Stimulated activated CD8-positive, alpha-beta memory T cell treated with anti-CD3 and anti-CD28 coated beads, Interleukin-2, amount 100 ng/mL, for 1 hour (primary cell): ENCODE measurements around the gene MAD1L1.

Experiments used
- DNase-seq, 2 donors: peaks; one replicate each; pipeline ENCODE4 v3.0.0-alpha.2; 2020; ENCODE audit warnings: low read depth in 2 of 2

Gene MAD1L1

DNA sequence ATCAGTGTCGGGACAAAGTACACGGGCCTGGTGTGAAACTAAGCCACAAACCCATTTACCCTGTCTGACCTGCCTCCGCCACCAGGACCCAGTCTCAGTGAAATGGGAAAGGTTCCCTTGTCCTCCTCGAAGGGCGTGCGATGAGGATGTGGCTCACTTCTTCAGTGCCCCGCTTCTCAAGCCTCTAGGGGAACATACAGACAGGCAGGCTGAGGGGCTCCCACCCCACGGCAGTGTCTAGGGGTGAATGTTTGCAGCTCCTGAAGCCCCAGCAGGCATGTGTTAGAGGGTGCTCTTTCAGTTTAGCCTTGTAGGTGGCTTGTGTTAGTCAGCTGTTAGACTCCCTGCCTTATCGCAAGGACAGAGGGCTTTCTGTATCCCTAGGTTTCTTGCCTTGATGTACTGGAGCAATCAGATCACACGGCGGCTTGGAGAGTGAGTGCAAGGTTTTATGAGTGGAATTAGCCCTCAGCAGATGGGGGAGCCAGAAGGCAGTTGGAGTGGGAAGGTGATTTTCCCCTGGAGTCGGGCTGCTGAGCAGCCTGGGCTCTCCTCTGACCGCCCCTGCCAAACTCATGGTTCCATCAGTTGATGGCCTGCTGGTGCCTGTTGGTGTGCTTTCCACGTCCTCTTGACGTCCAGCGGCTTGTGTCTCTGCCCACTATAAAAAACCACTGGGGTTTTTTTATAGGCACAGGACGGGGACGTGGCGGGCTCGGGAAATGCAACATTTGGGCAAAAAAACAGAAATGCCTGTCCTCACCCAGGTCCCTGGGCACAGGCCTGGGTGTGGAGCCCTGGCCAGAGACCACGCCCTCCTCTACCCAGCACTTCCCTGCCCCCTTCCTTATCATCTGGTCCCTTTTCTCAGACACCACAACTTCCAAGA lies 10.0 kb upstream of the MAD1L1 start:
- no peak for DNase-seq

GRCh38 chr7:2241580-2242540 lies 9.1 kb upstream of the MAD1L1 start, which contains the start of the genes MRM2 and NUDT1:
TSS of gene MRM2 (minus strand) at chr7:2242205. CDS start at chr7:2242169, 36 bp downstream.
TSS of gene NUDT1 (plus strand) at chr7:2242226. CDS start at chr7:2244575, 2,349 bp downstream.
- DNase-seq: peak; percentile 47 to 50

- DNase-seq: no peak
These were observed 6.5 kb upstream of the MAD1L1 start for GRCh38 chr7:2239242-2239641.

GRCh38 chr7:2237109-2237602 lies 4.4 kb upstream of the MAD1L1 start:
- no peak for DNase-seq

DNA sequence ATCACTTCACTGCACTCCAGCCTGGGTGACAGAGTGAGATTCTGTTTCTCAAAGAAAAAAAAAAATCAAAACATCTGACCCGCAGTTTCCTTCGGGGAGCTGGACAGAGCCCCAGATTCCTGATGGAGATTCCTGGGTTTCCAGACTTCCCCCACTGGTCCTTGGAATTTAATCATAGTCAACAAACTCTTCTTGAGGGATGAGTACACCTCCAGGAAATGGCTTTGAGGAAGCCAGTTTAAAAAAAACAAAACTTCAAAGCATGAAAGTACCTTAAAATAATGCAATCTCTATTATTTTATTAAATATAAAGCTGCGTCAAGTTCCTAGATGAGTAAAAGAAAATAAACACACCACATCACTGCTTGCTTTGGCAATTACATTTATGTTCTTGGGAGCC lies 1.2 kb upstream of the MAD1L1 start:
- DNase-seq: no peak

GRCh38 chr7:2231992-2232765 lies 566 bp downstream of the MAD1L1 start:
- no peak for DNase-seq

- DNase-seq: no peak
These were observed 1.9 kb downstream of the MAD1L1 start for GRCh38 chr7:2230882-2231281.

GRCh38 chr7:2230226-2230625 lies 2.5 kb downstream of the MAD1L1 start:
- no peak for DNase-seq

GRCh38 chr7:2229467-2229866 lies 3.3 kb downstream of the MAD1L1 start:
- DNase-seq: no peak

- DNase-seq: no peak
These were observed 3.8 kb downstream of the MAD1L1 start for GRCh38 chr7:2228921-2229320.

DNA sequence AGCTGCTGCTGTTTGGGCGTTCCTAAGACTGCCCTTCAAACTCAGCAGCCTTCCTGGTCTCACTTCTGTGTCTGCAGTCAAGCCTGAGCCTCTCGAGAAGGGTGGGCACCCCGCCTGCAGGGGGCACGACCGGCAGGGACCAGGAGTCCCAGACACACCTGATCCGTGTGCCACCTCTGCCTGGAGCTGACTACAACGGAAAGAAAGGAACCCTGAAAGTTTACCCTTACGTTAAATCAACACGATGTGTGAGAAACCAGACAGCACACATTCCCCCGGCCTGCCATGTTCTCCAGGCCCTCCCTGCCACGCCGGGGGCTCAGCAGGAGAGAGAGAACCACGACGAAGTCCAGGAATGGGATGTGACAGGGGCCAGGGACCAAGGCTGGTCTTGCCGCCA lies 5.0 kb downstream of the MAD1L1 start:
- DNase-seq: no peak

- DNase-seq: no peak
These were observed 6.9 kb downstream of the MAD1L1 start for GRCh38 chr7:2225830-2226229.

DNA sequence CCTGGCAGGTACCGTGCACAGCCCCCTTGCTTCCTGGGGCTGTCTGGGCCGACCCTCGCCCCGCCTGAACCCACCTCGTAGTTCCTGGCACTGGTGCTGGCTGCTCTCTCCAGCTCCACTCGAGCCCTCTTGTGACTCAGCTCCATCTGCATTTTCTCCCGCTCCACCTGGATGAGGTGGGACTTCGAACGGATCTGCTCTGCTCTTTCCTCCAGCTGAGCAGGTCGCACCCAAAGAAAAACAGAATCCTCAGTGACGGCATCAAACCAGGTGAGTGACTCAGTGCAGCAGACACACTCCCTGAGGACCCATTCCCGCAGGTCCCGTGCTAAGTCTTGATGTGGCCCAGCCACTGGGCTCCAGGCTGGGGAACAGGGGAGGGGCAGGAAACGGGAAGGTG lies 7.4 kb downstream of the MAD1L1 start:
- no peak for DNase-seq

GRCh38 chr7:2224934-2225333 lies 7.8 kb downstream of the MAD1L1 start:
- no peak for DNase-seq

GRCh38 chr7:2224491-2224928 lies 8.2 kb downstream of the MAD1L1 start:
- no peak for DNase-seq

- DNase-seq: no peak
These were observed 9.4 kb downstream of the MAD1L1 start for GRCh38 chr7:2223321-2223720.

DNA sequence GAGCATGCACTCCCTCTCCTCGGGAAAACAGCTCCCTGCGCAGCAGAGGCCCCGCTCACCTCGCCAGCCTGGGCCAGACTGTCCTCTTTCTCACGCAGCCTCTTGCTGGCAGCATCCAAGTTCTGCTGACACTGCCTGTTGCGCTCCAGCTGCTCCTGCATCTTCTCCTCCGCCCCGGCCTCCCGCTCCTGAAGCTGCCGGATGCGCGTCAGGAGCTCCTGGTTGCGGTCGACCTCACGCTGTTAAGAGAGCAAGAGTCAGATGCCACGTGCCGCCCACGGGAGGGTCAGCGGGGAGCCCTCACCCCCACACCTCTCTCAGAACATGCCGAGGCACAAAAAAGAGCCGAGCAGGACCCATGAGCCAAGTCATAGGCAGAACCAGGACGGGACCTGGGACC lies 10.2 kb downstream of the MAD1L1 start:
- DNase-seq: no peak

DNA sequence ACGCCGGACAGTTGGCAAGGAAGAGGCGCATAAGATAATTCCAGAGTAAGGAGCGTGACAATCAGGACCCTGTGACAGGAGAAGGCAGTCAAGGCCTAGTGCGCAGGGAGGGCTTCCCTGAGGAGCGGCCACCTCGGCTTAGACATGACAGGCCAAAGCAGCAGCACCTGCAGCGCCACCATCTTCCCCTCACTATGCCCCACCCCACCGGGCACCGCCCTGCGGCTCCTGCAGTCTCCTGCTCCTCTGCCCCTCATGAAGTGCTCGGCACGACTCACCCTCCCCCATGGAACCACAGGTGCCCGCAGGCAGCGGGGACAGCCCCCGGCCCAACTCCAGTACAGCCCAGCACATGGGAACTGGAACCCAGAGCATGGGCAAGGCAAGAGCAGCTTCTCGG lies 11.8 kb downstream of the MAD1L1 start:
- no peak for DNase-seq

DNA sequence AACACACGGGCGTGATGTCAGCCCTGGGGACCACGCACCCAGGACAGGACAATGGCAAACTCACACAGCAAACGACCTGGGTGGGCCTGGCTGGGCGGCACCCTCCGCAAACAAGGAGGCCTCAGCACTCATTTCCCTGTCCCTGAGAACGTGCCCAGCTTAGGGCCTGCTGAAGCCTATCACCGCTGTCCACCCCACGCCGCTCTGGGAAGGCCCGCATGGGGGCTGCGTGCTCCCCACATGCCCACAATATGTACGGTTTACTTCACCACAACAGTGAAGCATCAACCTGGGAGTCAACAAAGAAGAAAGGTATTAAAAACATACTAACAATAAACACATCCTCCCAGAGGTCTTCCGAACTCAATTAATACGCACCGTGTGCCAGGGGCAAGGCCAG lies 12.2 kb downstream of the MAD1L1 start:
- no peak for DNase-seq

DNA sequence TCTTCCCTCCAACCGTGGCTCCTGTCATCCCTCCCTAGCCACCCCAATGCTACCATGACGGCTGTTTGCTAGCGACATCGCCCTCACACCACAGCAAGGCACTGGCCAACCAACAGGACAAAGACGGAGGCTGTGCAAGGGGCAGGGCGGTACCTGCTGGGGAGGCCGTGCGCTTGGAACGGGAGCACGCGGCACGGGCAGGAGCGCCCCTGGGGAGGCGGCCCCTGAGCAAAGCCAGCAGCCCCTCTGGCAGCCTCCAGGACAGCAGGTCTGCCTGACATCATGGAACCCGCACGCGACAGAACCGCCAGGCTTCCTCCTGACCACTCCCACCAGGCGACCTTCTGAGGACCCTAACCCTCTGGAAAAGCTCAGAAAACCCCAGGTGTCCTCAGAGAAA lies 12.7 kb downstream of the MAD1L1 start:
- no peak for DNase-seq

DNA sequence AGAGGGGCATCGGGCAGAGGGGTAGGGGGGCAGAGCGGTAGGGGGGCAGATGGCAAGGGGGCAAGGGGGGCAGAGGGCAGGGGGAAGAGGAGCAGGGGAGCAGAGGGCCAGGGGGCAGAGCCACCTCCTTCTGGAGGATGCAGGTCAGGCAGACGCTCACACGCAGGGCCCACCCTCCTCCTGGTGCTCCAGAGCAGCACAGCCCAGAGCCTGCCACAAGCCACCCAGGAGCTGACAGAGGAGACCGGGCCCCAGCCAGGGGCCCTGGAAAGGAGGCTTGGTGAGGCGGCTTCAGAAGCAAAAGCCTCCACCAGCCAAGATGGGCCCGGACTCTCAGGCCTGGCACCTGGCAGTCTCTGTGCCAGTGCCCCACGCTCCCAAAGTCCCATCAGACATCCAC lies 13.1 kb downstream of the MAD1L1 start:
- DNase-seq: no peak
